ENCODE data around the gene C11orf24. TPM values are rescaled to one million over a fixed set of nuclear protein-coding genes. Genes with fewer than 3 reads are reported as not detected.

Gene C11orf24
- total and polyA plus RNA-seq, 2 of the 8 experiments (the other 6 are each of a cell fraction or from before 2014, with no cell fraction given), result 45.4 to 51.7 TPM

DNA sequence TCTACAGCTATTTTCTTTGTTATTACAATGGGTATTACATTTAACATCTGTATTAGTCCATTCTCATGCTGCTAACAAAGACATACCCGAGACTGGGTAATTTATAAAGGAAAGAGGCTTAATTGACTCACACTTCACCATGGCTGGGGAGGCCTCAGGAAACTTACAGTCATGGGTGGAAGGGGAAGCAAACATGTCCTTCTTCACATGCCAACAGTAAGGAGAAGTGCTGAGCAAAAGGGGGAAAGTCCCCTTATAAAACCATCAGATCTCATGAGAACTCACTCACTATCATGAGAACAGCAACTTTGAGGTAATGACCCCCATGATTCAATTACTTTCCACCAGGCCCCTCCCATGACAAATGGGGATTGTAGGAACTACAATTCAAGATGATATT is 42.2 kb downstream of the C11orf24 start:
- no peak overlapping the region for H2BK12ac ChIP-seq (ENCODE audit: low read depth, low read length)
- H3K27me3 ChIP-seq (replicated peaks in 1 of 4; ENCODE audit: control insufficient read depth in 3 of 4, extremely low read depth in 1 of 4, insufficient read depth in 3 of 4, low read length in 3 of 4), result 0 out of 7 replicates have a peak, but pooled peaks cover 0 to 2% (median 0%) of the 10 kb centered on the region in 4 experiments
- no peak overlapping the region for H2BK5ac ChIP-seq (ENCODE audit: low read depth, low read length)
- no peak for FAIRE-seq
- 94% methylated on average over 1 of the region's 1 CpG; no CpG with 5 or more reads in 1 of the 2 experiments for WGBS, 2 experiments (ENCODE audit: extremely low coverage in 1 of 2, insufficient coverage in 1 of 2, insufficient read length in 1 of 2, insufficient replicate concordance in 2 of 2, low coverage in 1 of 2, low lambda C conversion rate in 2 of 2, missing lambda C conversion rate in 1 of 2)
- no peak overlapping the region for H3K9ac ChIP-seq (replicated peaks in 1 of 4; ENCODE audit: extremely low read depth in 1 of 4, low read depth in 3 of 4, low read length in 3 of 4)
- H3K27ac ChIP-seq (ENCODE audit: low read depth, low read length), result no peak overlapping the region
- no peak for DNase-seq (ENCODE audit: low read depth in 1 of 2, low spot score in 2 of 2)
- H2AK5ac ChIP-seq (ENCODE audit: low read depth, low read length), result no peak overlapping the region
- H4K20me1 ChIP-seq (replicated peaks in 1 of 2; ENCODE audit: control insufficient read depth in 1 of 2, insufficient read depth in 2 of 2, low read length in 2 of 2), result peaks cover 0 to under 1% of the 10 kb centered on the region in 2 experiments
- no peak overlapping the region for H2BK20ac ChIP-seq (ENCODE audit: low read length)
- no peak overlapping the region for H3K14ac ChIP-seq (ENCODE audit: insufficient read length)
- CTCF ChIA-PET (ENCODE audit: partially characterized antibody), result interaction anchor here (1.1 to 2.2 kb wide), 2 partner anchors 13 to 69 kb away, joined by 3 to 9 read pairs; no protein-coding TSS in a partner anchor
- no peaks in the 10 kb centered on the region for H3K23me2 ChIP-seq (ENCODE audit: low read depth, low read length)
- no peak overlapping the region for H3K4me3 ChIP-seq (ENCODE audit: extremely low read depth in 1 of 4, insufficient read depth in 2 of 4, low read depth in 3 of 4, low read length in 4 of 4)
- H4K5ac ChIP-seq (ENCODE audit: insufficient read length, low read depth, low read length), result no peak overlapping the region
- H3K4me1 ChIP-seq (replicated peaks in 1 of 4; ENCODE audit: control insufficient read depth in 3 of 4, insufficient read depth in 4 of 4, low read length in 3 of 4), result no peaks in the 10 kb centered on the region
- H2BK15ac ChIP-seq (ENCODE audit: low read length), result no peak overlapping the region
- no peaks in the 10 kb centered on the region for H3K36me3 ChIP-seq (ENCODE audit: control insufficient read depth in 2 of 4, insufficient read depth in 4 of 4, low read length in 3 of 4)
- H3K9me3 ChIP-seq (ENCODE audit: insufficient read depth in 2 of 2, low read depth in 1 of 2, low read length in 1 of 2), result peaks cover 4% of the 10 kb centered on the region in 2 experiments; a peak in 2 of 4 replicates
- H3K4me2 ChIP-seq (ENCODE audit: insufficient read depth in 1 of 2, low read depth in 2 of 2, low read length in 2 of 2), result no peak overlapping the region
- H3K18ac ChIP-seq (ENCODE audit: extremely low read depth, low read length), result no peak overlapping the region
- no peaks in the 10 kb centered on the region for H3K79me2 ChIP-seq (ENCODE audit: control insufficient read depth in 1 of 2, insufficient read depth in 2 of 2, low read length in 2 of 2)
- no peak overlapping the region for H4K8ac ChIP-seq (ENCODE audit: extremely low read depth, insufficient read depth, low read length)
- H3K56ac ChIP-seq (replicated peaks; ENCODE audit: insufficient read length, low read depth, low read length), result no peak overlapping the region
- H2AFZ ChIP-seq (ENCODE audit: low read length), result no peak overlapping the region
- H3K4ac ChIP-seq (replicated peaks; ENCODE audit: insufficient read length, low read depth, low read length), result no peak overlapping the region
- H2BK120ac ChIP-seq (replicated peaks; ENCODE audit: low read depth, low read length), result no peak overlapping the region
- POLR2A ChIA-PET (ENCODE audit: partially characterized antibody), result interaction anchor here (1.0 kb wide), 1 partner anchor 16 kb away, joined by 3 read pairs; no protein-coding TSS in a partner anchor
- H3K79me1 ChIP-seq (ENCODE audit: low read depth, low read length), result no peaks in the 10 kb centered on the region
- no peak overlapping the region for H4K91ac ChIP-seq (replicated peaks; ENCODE audit: insufficient read length, low read length)
- H3K23ac ChIP-seq (ENCODE audit: insufficient read length), result no peak overlapping the region
- TF ChIP-seq, protein P1, sequence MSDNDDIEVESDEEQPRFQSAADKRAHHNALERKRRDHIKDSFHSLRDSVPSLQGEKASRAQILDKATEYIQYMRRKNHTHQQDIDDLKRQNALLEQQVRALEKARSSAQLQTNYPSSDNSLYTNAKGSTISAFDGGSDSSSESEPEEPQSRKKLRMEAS (IDR thresholded peaks at IDR 0.05), result no peak
- no peak for TF ChIP-seq POLR2A (IDR thresholded peaks at IDR 0.05; ENCODE audit: control extremely low read depth in 1 of 2, low read depth in 2 of 2, low read length in 2 of 2)
